Tibial artery (tissue), 4 donors: ENCODE data around the gene JCHAIN.
A peak's percentile ranks its signal among the peaks of the same experiment; 100 is the strongest.
"Not testable (repeated sequence)": the region's sequence is repeated elsewhere in the genome, so short reads cannot be mapped to it uniquely, and the experiment has no call there.

Experiments
- DNase-seq, 2 donors: peaks; one replicate each; pipeline ENCODE4 v3.0.0-alpha.2; 2019
- H3K27ac ChIP-seq, 2 donors: fragments of 200-600 bp; sonication (generic) in 1 of 2; 1 replicate in 1 of 2; 2 replicates in 1 of 2; pipeline ENCODE4 v1.5.1; 2018 to 2019; ENCODE audit warnings: mild to moderate bottlenecking in 1 of 2
- H3K27me3 ChIP-seq, 2 donors: fragments of 200-600 bp; sonication (generic) in 1 of 2; one replicate each; pipeline versions ENCODE4 v1.5.1 to v1.6.0; 2016 to 2019
- H3K36me3 ChIP-seq, 3 donors: fragments of 200-600 bp; sonication (generic) in 2 of 3; one replicate each; pipeline ENCODE4 v1.5.1; 2016 to 2019; ENCODE audit warnings: mild to moderate bottlenecking in 2 of 3
- H3K4me1 ChIP-seq, 4 donors: fragments of 200-600 bp; sonication (generic) in 2 of 4; 1 replicate in 3 of 4; 2 replicates in 1 of 4; pipeline ENCODE4 v1.5.1; 2016 to 2019
- H3K4me3 ChIP-seq, 2 donors: fragments of 200-600 bp; sonication (generic) in 1 of 2; 1 replicate in 1 of 2; 2 replicates in 1 of 2; pipeline ENCODE4 v1.5.1; 2018 to 2019; ENCODE audit warnings: mild to moderate bottlenecking in 2 of 2
- H3K9me3 ChIP-seq, 3 donors: fragments of 200-600 bp; sonication (generic) in 1 of 3; one replicate each; pipeline ENCODE4 v1.5.1; 2016 to 2019
- CTCF ChIP-seq, 2 experiments: fragments of 200-600 bp in 1 of 2; fragments of 450-650 bp in 1 of 2; IDR thresholded peaks; one replicate each; pipeline ENCODE4 v1.5.1; 2017 to 2019; ENCODE audit warnings: antibody characterized with exemption in 2 of 2, mild to moderate bottlenecking in 1 of 2, moderate library complexity in 1 of 2
- intact Hi-C: fragments of 100-400 bp; cut with DNase I; formaldehyde crosslinking; loops from one replicate; pipeline ENCODE4 v1.15.0; 2023; ENCODE audit warnings: low total_unique reads

JCHAIN gene

GRCh38 chr4:70667740-70668535 lies 1.6 kb upstream of the JCHAIN start:
- peak overlapping the region in 1 of 2 donors; percentile 24 for H3K27ac ChIP-seq
- DNase-seq: no peak

GRCh38 chr4:70661309-70661922 lies 4.9 kb downstream of the JCHAIN start:
- intact Hi-C loops, H3K4me1 ChIP-seq, H3K36me3 ChIP-seq, H3K27ac ChIP-seq, H3K9me3 ChIP-seq, DNase-seq, H3K4me3 ChIP-seq, H3K27me3 ChIP-seq: not testable (repeated sequence)

More at GRCh38 chr4:70667740-70668535, 1.6 kb upstream of the JCHAIN start:
- H3K27me3 ChIP-seq: no peaks in the 10 kb centered on the region
- intact Hi-C loops: no loop called here
- no peak overlapping the region for H3K4me3 ChIP-seq
- H3K4me1 ChIP-seq: no peaks in the 10 kb centered on the region
- H3K9me3 ChIP-seq: no peaks in the 10 kb centered on the region
- no peak for TF ChIP-seq CTCF (IDR thresholded peaks at IDR 0.05)
- H3K36me3 ChIP-seq: no peaks in the 10 kb centered on the region

- no peak overlapping the region for H3K27ac ChIP-seq
- no peaks in the 10 kb centered on the region for H3K36me3 ChIP-seq
- no peaks in the 10 kb centered on the region for H3K4me1 ChIP-seq
- no peaks in the 10 kb centered on the region for H3K27me3 ChIP-seq
- intact Hi-C loops: no loop called here
- no peaks in the 10 kb centered on the region for H3K9me3 ChIP-seq
- no peak for TF ChIP-seq CTCF (IDR thresholded peaks at IDR 0.05)
- DNase-seq: no peak
- H3K4me3 ChIP-seq: no peak overlapping the region
Observed at GRCh38 chr4:70660106-70660505, 6.2 kb downstream of the JCHAIN start.

GRCh38 chr4:70658418-70658817 lies 7.9 kb downstream of the JCHAIN start:
- intact Hi-C loops: no loop called here

GRCh38 chr4:70657326-70657725 lies 9.0 kb downstream of the JCHAIN start:
- Histone ChIP-seq H3K27ac (no peak overlapping the region), H3K27me3 (no peaks in the 10 kb centered on the region), H3K4me3 (no peak overlapping the region), H3K36me3 (no peaks in the 10 kb centered on the region), H3K9me3 (no peaks in the 10 kb centered on the region), H3K4me1 (no peaks in the 10 kb centered on the region)
- no peak for DNase-seq
- intact Hi-C loops: no loop called here
- no peak for TF ChIP-seq CTCF (IDR thresholded peaks at IDR 0.05)

More at GRCh38 chr4:70658418-70658817, 7.9 kb downstream of the JCHAIN start:
- H3K36me3 ChIP-seq: no peaks in the 10 kb centered on the region
- no peak for DNase-seq
- no peaks in the 10 kb centered on the region for H3K27me3 ChIP-seq
- H3K4me3 ChIP-seq: no peak overlapping the region
- no peak overlapping the region for H3K27ac ChIP-seq
- H3K4me1 ChIP-seq: no peaks in the 10 kb centered on the region
- no peaks in the 10 kb centered on the region for H3K9me3 ChIP-seq
- no peak for TF ChIP-seq CTCF (IDR thresholded peaks at IDR 0.05)

GRCh38 chr4:70654605-70655011 lies 11.7 kb downstream of the JCHAIN start:
- DNase-seq: no peak
- Histone ChIP-seq H3K9me3 (no peaks in the 10 kb centered on the region), H3K4me3 (no peak overlapping the region), H3K27me3 (no peaks in the 10 kb centered on the region), H3K36me3 (no peaks in the 10 kb centered on the region), H3K27ac (no peak overlapping the region), H3K4me1 (no peaks in the 10 kb centered on the region)
- no peak for TF ChIP-seq CTCF (IDR thresholded peaks at IDR 0.05)
- intact Hi-C loops: no loop called here
